HCT116 (cell line): ENCODE measurements around the gene PDE8A. TPM values are rescaled to one million over a fixed set of nuclear protein-coding genes. Genes with fewer than 3 reads are reported as not detected.

Experiments
- ATAC-seq: fragments of 200-7000 bp; cut with Tn5 transposase; 2 replicates; pipeline ENCODE4 v1.9.1; 2020; ENCODE audit warnings: mild to moderate bottlenecking, moderate library complexity
- BruUV-seq: library from RNA; stranded (reverse); fragments of 400-500 nt; replicated peaks from 2 replicates; lab custom pipeline; 2021; lab: Mats Ljungman, UMichigan
- CTCF ChIA-PET: fragments of 300-600 bp; sonication (Branson Sonifier 250); formaldehyde crosslinking; loops from one replicate; lab custom pipeline; 2021; ENCODE audit warnings: antibody characterized with exemption; lab: Charles Lee
- POLR2A ChIA-PET: fragments of 300-600, 350-600 bp; sonication (Branson Sonifier 250); formaldehyde crosslinking; loops from one replicate; lab custom pipeline; 2021; ENCODE audit warnings: antibody characterized with exemption; lab: Charles Lee
- RAD21 ChIA-PET, 2 experiments: fragments of 300-600 bp; sonication (Branson Sonifier 250); formaldehyde crosslinking; loops; one replicate each; lab custom pipeline; 2023; ENCODE audit warnings: low total read pairs in 2 of 2; ENCODE audit not compliant: uncharacterized antibody in 2 of 2, unreplicated experiment in 2 of 2, low non-redundant PET in 1 of 2; lab: Charles Lee
- DNase-seq: peaks from one replicate; pipeline ENCODE4 v3.0.0-alpha.2; 2010; ENCODE audit warnings: low read depth, low spot score
- H2AFZ ChIP-seq: fragments of 200-600 bp; shearing (Covaris generic), sonication (generic); 2 replicates; pipeline ENCODE4 v1.6.1; 2017; ENCODE audit warnings: low read depth, mixed run types, mixed read lengths, antibody characterized with exemption, low read length; ENCODE audit not compliant: poor library complexity, severe bottlenecking
- H3K27ac ChIP-seq: 2 replicates; pipeline ENCODE4 v1.5.1; 2012; ENCODE audit warnings: low read depth, low read length
- H3K27me3 ChIP-seq: fragments of 200-600 bp; sonication (generic); 2 replicates; pipeline ENCODE4 v1.6.1; 2016; ENCODE audit warnings: mixed run types, low read length, mixed read lengths; ENCODE audit not compliant: insufficient read depth
- H3K36me3 ChIP-seq, 2 experiments: fragments of 200-500 bp in 1 of 2; fragments of 200-600 bp in 1 of 2; sonication (Bioruptor generic) in 1 of 2; sonication (generic) in 1 of 2; 2 replicates each; pipeline versions ENCODE4 v1.5.1 to v1.6.1; 2014 to 2016; ENCODE audit warnings: low read length in 2 of 2, inconsistent platforms in 1 of 2, mixed read lengths in 1 of 2, mixed run types in 1 of 2; ENCODE audit not compliant: insufficient read depth in 2 of 2, control insufficient read depth in 1 of 2
- H3K4me1 ChIP-seq, 2 experiments: fragments of 200-600 bp in 1 of 2; sonication (generic) in 1 of 2; 2 replicates each; pipeline versions ENCODE4 v1.5.1 to v1.6.1; 2012 to 2017; ENCODE audit warnings: low read length in 2 of 2, inconsistent platforms in 1 of 2, mild to moderate bottlenecking in 1 of 2, mixed read lengths in 1 of 2, mixed run types in 1 of 2, moderate library complexity in 1 of 2; ENCODE audit not compliant: insufficient read depth in 2 of 2, control insufficient read depth in 1 of 2
- H3K4me2 ChIP-seq: fragments of 200-600 bp; sonication (generic); 2 replicates; pipeline ENCODE4 v1.6.1; 2017; ENCODE audit warnings: mixed run types, low read length, mixed read lengths
- H3K4me3 ChIP-seq, 2 experiments: fragments of 200-600 bp in 1 of 2; sonication (generic) in 1 of 2; replicated peaks in 1 of 2; 2 replicates each; pipeline ENCODE4 v1.5.1; 2011 to 2016; ENCODE audit warnings: low read length in 2 of 2, control low read depth in 1 of 2, low read depth in 1 of 2, mild to moderate bottlenecking in 1 of 2, mixed read lengths in 1 of 2, mixed run types in 1 of 2
- H3K79me2 ChIP-seq: fragments of 200-600 bp; sonication (generic); 2 replicates; pipeline ENCODE4 v1.6.1; 2017; ENCODE audit warnings: mild to moderate bottlenecking, mixed run types, low read length, moderate library complexity, mixed read lengths; ENCODE audit not compliant: insufficient read depth
- H3K9ac ChIP-seq: fragments of 200-600 bp; sonication (generic); 2 replicates; pipeline ENCODE4 v1.6.1; 2016; ENCODE audit warnings: low read length, mixed read lengths
- H3K9me2 ChIP-seq: fragments of 200-600 bp; sonication (generic), shearing (Covaris generic); 2 replicates; pipeline ENCODE4 v1.6.1; 2017; ENCODE audit warnings: mixed run types, mild to moderate bottlenecking, moderate library complexity; ENCODE audit not compliant: insufficient read depth
- H3K9me3 ChIP-seq, 2 experiments: fragments of 200-500 bp in 1 of 2; fragments of 200-600 bp in 1 of 2; sonication (Bioruptor generic) in 1 of 2; sonication (generic) in 1 of 2; 2 replicates each; pipeline ENCODE4 v1.6.1; 2014 to 2017; ENCODE audit warnings: low read length in 2 of 2, mixed read lengths in 2 of 2, inconsistent platforms in 1 of 2, low read depth in 1 of 2, mild to moderate bottlenecking in 1 of 2, mixed run types in 1 of 2, moderate library complexity in 1 of 2; ENCODE audit not compliant: control insufficient read depth in 1 of 2, insufficient read depth in 1 of 2
- H4K20me1 ChIP-seq: fragments of 200-600 bp; sonication (generic), shearing (Covaris generic); 2 replicates; pipeline ENCODE4 v1.6.1; 2017; ENCODE audit warnings: mixed run types, mild to moderate bottlenecking, moderate library complexity; ENCODE audit not compliant: insufficient read depth
- ELF1 ChIP-seq: IDR thresholded peaks from 2 replicates; pipeline ENCODE4 v1.6.1; 2012; ENCODE audit warnings: low read depth, borderline replicate concordance
- EZH2 ChIP-seq: fragments of 200-600 bp; sonication (generic); IDR thresholded peaks from 2 replicates; pipeline ENCODE4 v1.6.1; 2017; ENCODE audit warnings: antibody characterized with exemption, mixed run types
- JUND ChIP-seq: IDR thresholded peaks from 2 replicates; pipeline ENCODE4 v1.6.1; 2012
- POLR2A ChIP-seq: IDR thresholded peaks from 2 replicates; pipeline ENCODE4 v1.7.0; 2011; ENCODE audit warnings: borderline replicate concordance; ENCODE audit not compliant: insufficient read depth, insufficient read length; ENCODE audit errors: extremely low read depth
- RAD21 ChIP-seq: IDR thresholded peaks from 2 replicates; pipeline ENCODE4 v1.6.1; 2012; ENCODE audit warnings: low read depth, mild to moderate bottlenecking
- SRF ChIP-seq: IDR thresholded peaks from 2 replicates; pipeline ENCODE4 v1.6.1; 2012; ENCODE audit warnings: low read depth
- intact Hi-C: fragments of 100-400 bp; cut with micrococcal nuclease; formaldehyde crosslinking; loops from 2 replicates; pipeline ENCODE4 v1.10.0; 2022
- total RNA-seq: library from RNA; stranded (reverse); gene quantifications from one replicate; pipeline ENCODE4 v1.2.1, GENCODE V29; 2021; ENCODE audit not compliant: unreplicated experiment
- TF ChIP-seq, protein P1 (sequence below), 3 experiments: fragments of 200-600 bp in 1 of 3; sonication (generic) in 1 of 3; IDR thresholded peaks in 2 of 3; conservative IDR thresholded peaks in 1 of 3; 2 replicates each; pipeline ENCODE4 v1.5.1; 2012 to 2017; ENCODE audit warnings: low read depth in 2 of 3, low read length in 2 of 3, antibody characterized with exemption in 1 of 3, borderline replicate concordance in 1 of 3, control low read depth in 1 of 3, mild to moderate bottlenecking in 1 of 3, mixed read lengths in 1 of 3, mixed run types in 1 of 3, moderate library complexity in 1 of 3; ENCODE audit not compliant: insufficient read depth in 1 of 3
- TF ChIP-seq, protein P2 (sequence below): IDR thresholded peaks from 2 replicates; pipeline ENCODE4 v1.6.1; 2012
- TF ChIP-seq, protein P3 (sequence below): IDR thresholded peaks from 2 replicates; pipeline ENCODE4 v1.6.1; 2012; ENCODE audit warnings: low read depth

Gene PDE8A
- total RNA-seq, 1 experiment from 2014 or later = 37.8 TPM

DNA sequence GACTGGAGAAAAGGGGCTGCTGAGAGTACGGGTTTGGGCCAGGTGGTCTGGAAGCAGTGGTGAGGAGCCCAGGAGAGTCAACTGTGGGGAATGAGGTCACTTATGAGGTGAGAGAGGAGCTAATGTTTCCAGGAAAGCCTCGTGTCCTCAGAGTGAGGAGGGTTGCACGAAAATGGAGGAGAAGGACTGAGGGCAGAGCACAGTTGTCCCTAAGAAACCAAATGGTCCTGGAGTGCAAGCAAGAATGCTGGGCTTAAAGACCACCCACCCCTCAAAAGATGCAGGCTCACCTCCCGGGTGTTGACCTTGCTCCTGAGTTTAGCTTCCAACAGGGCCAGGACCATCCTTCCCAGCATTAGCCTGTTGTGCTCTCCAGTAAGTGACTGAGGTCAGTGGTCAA is 133.2 kb downstream of the PDE8A start:
- Histone ChIP-seq H3K9ac (no peak overlapping the region), H3K9me2 (no peaks in the 10 kb centered on the region), H4K20me1 (no peaks in the 10 kb centered on the region), H3K4me3 (no peak overlapping the region), H3K79me2 (no peaks in the 10 kb centered on the region), H3K4me1 (peaks cover 0 to 7% of the 10 kb centered on the region in 2 experiments; a peak in 1 of 4 replicates), H3K27ac (no peak overlapping the region), H3K27me3 (no peaks in the 10 kb centered on the region), H3K4me2 (no peak overlapping the region), H3K36me3 (0 out of 4 replicates have a peak, but pooled peaks cover 3 to 6% of the 10 kb centered on the region in 2 experiments), H2AFZ (no peak overlapping the region), H3K9me3 (no peaks in the 10 kb centered on the region)
- CTCF ChIA-PET = no interaction called here
- POLR2A ChIA-PET = no interaction called here
- RAD21 ChIA-PET = no interaction called here
- ATAC-seq = no peak
- no peak for DNase-seq
- BruUV-seq = no TSS peak
- intact Hi-C loops = no loop called here
- TF ChIP-seq JUND = no peak
- TF ChIP-seq, protein P1, sequence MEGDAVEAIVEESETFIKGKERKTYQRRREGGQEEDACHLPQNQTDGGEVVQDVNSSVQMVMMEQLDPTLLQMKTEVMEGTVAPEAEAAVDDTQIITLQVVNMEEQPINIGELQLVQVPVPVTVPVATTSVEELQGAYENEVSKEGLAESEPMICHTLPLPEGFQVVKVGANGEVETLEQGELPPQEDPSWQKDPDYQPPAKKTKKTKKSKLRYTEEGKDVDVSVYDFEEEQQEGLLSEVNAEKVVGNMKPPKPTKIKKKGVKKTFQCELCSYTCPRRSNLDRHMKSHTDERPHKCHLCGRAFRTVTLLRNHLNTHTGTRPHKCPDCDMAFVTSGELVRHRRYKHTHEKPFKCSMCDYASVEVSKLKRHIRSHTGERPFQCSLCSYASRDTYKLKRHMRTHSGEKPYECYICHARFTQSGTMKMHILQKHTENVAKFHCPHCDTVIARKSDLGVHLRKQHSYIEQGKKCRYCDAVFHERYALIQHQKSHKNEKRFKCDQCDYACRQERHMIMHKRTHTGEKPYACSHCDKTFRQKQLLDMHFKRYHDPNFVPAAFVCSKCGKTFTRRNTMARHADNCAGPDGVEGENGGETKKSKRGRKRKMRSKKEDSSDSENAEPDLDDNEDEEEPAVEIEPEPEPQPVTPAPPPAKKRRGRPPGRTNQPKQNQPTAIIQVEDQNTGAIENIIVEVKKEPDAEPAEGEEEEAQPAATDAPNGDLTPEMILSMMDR (IDR thresholded peaks at IDR 0.05 in 2 of 3, conservative IDR thresholded peaks at IDR 0.05 in 1 of 3; ENCODE audit: borderline replicate concordance in 1 of 3, insufficient read depth in 1 of 3, low read depth in 2 of 3, low read length in 2 of 3) = no peak
- no peak for TF ChIP-seq SRF
- TF ChIP-seq, protein P2, sequence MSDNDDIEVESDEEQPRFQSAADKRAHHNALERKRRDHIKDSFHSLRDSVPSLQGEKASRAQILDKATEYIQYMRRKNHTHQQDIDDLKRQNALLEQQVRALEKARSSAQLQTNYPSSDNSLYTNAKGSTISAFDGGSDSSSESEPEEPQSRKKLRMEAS = no peak
- TF ChIP-seq, protein P3, sequence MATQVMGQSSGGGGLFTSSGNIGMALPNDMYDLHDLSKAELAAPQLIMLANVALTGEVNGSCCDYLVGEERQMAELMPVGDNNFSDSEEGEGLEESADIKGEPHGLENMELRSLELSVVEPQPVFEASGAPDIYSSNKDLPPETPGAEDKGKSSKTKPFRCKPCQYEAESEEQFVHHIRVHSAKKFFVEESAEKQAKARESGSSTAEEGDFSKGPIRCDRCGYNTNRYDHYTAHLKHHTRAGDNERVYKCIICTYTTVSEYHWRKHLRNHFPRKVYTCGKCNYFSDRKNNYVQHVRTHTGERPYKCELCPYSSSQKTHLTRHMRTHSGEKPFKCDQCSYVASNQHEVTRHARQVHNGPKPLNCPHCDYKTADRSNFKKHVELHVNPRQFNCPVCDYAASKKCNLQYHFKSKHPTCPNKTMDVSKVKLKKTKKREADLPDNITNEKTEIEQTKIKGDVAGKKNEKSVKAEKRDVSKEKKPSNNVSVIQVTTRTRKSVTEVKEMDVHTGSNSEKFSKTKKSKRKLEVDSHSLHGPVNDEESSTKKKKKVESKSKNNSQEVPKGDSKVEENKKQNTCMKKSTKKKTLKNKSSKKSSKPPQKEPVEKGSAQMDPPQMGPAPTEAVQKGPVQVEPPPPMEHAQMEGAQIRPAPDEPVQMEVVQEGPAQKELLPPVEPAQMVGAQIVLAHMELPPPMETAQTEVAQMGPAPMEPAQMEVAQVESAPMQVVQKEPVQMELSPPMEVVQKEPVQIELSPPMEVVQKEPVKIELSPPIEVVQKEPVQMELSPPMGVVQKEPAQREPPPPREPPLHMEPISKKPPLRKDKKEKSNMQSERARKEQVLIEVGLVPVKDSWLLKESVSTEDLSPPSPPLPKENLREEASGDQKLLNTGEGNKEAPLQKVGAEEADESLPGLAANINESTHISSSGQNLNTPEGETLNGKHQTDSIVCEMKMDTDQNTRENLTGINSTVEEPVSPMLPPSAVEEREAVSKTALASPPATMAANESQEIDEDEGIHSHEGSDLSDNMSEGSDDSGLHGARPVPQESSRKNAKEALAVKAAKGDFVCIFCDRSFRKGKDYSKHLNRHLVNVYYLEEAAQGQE = no peak
- no peak for TF ChIP-seq EZH2
- TF ChIP-seq RAD21 = no peak
- no peak for TF ChIP-seq POLR2A
- TF ChIP-seq ELF1 = no peak
